LoVo (cell line): Measurements from ENCODE around the gene CXCR6.
"Not testable (repeated sequence)": the region's sequence is repeated elsewhere in the genome, so short reads cannot be mapped to it uniquely, and the experiment has no call there.

Experiments used
- DNase-seq: peaks from one replicate; pipeline ENCODE4 v3.0.0-alpha.2; 2016; ENCODE audit warnings: low spot score

Gene CXCR6

DNA sequence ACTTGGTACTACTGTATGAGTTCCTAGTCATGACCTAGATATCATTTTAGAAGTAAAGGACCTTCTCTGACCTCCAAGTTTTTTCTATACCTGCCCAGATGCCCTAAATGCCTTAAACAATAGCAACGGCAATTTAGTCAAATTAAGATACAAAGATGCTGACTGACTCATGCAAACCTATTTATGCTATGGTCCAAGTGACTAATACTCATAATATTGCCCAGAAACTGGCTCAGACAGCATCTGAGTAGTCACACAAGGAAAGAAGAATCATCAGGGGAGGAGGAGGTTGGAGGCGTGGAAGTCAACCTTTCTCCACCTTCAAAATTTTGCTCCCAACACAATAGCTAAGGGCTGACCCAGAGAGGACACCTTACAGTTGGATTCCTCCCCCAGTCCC, 45.5 kb downstream of the CXCR6 start:
- DNase-seq, result no peak

DNA sequence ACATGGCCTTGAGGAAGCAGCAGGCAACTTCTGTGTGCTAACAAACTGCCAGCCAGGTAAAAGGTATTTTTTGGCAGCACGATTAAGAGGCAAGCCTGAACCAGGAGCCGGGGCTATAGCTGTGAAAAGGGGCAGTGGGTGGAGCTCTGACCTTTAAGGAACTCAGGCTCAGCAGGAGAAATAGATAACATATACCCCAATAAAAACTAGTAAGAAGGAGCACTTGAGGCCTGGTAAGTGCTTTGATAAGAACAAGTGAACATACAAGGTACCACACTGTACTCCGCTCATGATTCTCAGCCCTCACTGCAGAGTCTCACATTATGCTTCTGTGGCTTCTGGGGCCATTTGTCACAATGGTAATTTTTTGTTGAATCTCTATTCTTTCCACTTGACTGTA, 46.9 kb downstream of the CXCR6 start:
- no peak for DNase-seq

GRCh38 chr3:45991341-45991740, 48.1 kb downstream of the CXCR6 start:
- DNase-seq, result no peak

DNA sequence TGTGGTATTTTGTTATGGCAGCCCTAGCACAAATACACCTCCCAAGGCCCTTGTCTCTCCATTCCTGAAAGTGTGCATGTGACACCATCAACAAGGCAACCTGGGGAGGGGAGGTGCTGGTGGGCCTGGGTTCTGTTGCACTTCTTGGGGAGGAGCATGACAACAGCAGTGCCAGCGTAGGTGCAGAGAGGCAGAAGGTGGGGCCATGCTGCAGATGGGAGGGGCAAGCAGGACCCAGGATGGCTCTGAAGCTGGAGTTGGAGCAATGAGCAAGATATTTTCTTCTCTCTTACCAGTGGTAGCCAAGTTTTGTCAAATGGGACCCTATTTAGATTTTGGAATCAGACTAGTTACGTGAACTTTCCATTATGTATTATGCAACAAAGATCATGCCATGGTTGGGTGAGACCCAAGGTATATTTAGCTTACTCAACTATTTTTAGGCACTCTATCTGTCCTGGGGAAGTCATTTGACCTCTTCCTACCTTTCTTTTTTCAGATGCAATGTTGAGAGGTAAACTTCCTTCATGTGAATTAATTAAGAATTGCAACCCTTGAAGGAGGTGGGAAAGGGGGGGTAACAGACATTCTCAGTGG, 49.0 kb downstream of the CXCR6 start:
- DNase-seq, result no peak

GRCh38 chr3:45992821-45993221, 49.6 kb downstream of the CXCR6 start:
- DNase-seq, result no peak

DNA sequence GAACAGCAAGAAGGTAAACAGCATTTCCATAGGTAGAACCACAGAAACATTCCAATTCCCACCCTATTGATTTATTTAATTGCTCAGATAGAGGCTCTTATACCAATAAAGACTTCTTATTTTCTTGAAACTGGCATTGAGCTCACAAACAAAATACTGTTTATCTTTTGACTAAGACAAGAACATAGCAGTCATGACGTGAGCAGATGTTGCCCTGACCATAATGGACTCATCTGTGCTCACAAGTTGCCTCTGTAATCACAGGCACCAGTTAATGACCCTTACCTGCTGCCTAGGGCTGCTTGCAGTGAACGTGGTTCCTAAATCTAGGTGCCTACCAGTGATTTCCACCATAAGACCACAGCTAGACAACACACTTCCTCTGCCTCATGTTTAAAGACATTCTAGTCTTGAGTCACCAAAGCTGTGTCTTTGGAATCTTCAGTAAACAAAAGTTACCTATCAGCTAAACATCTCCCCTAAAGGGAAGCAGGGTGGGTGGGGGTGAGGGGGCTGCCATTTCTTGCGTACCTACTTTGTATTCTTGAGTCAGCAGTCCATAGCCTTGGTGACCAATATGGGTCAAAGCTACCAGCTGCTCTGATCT, 50.3 kb downstream of the CXCR6 start:
- no peak for DNase-seq

- no peak for DNase-seq
These were observed 51.4 kb downstream of the CXCR6 start for GRCh38 chr3:45994419-45995235.

DNA sequence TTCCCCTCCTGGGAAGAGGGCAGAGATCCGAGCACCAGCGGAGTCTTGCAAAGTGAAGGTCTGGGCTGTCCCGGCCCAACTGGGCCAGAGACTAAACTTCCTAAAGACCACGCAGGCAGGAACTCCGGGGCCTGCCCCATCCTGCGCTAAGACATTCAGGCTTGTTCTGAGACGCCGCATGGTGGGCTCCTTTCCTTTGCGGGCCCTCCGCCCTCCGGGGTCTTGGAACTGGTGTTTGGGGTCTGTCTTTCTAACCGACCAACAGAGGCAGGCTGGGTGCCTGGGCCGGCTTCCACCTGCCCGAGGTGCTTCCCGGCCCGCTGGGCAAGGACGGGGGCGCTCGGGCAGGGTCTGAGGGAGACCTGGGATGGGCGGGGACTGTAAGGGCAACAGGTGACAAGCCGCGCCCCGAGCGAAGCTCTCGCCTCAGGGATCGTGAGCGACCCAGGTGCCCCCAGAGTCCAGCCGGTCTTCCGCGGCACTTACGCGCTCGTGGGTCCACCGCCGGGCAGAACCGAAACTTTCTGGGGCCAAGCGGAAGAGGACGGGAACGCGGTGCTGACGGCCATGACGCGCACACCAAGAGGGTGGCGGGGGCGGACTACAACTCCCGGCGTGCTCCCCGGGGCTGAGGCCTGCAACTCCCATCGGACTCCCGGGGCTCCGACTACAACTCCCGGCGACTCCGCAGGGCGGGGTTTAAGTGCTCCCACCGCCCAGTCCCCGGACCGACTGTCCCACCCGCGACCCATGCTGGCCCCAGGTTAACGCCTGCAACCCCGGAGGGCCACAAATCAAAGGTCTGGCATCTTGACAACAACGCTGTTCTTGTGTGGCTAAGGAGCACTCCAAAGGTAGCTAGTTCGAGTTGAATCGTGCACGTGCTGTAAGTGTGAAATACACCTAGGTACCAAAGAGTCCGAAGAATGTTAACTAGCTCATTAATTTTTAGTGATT, 52.2 kb downstream of the CXCR6 start, which contains the start of gene FYCO1:
Gene FYCO1 (minus strand): TSS at position 589 of the 957 bp plus-strand sequence. CDS start 10,914 bp downstream, outside the sequence.
- DNase-seq, result peak; percentile 88

DNA sequence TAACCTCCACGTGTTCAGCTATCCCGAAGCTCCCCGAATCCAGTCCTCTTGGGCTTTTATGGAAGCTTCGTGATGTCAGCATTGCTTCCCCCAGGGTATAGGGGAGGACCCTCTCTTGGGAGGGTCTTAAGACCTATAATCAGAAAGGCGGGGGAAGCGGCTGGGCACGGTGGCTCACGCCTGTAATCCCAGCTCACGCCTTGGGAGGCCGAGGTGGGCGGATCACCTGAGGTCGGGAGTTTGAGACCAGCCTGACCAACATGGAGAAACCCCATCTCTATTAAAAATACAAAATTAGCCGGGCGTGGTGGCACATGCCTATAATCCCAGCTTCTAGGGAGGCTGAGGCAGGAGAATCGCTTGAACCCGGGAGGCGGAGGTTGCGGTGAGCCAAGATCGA, 54.2 kb downstream of the CXCR6 start:
- DNase-seq, result not testable (repeated sequence)

GRCh38 chr3:45997942-45998341, 54.7 kb downstream of the CXCR6 start:
- DNase-seq, result no peak
